Measurements from ENCODE around the gene IL21R.

GRCh38 chr16:27398894-27399853 is 2.8 kb upstream of the IL21R start:
- TF ChIP-seq CTCF (IDR thresholded peaks at IDR 0.05; ENCODE audit: low read depth, low read length, poor library complexity, severe bottlenecking) (no peak), EZH2phosphoT487 (IDR thresholded peaks at IDR 0.05; ENCODE audit: borderline replicate concordance, low read length) (no peak; the same call in 1 of the 2 replicates)
